Measurements from ENCODE around the gene RTBDN.

Gene RTBDN

GRCh38 chr19:12834566-12834943 is at the start of gene RTBDN:
Gene RTBDN, minus strand, starts transcription at chr19:12834579. Its CDS starts 4,600 bp downstream, at chr19:12829979.
- no peak for DNase-seq (ENCODE audit: low read depth)

- no peak for DNase-seq (ENCODE audit: low read depth)
Observed at GRCh38 chr19:12882589-12882988, 48.2 kb upstream of the RTBDN start.

DNA sequence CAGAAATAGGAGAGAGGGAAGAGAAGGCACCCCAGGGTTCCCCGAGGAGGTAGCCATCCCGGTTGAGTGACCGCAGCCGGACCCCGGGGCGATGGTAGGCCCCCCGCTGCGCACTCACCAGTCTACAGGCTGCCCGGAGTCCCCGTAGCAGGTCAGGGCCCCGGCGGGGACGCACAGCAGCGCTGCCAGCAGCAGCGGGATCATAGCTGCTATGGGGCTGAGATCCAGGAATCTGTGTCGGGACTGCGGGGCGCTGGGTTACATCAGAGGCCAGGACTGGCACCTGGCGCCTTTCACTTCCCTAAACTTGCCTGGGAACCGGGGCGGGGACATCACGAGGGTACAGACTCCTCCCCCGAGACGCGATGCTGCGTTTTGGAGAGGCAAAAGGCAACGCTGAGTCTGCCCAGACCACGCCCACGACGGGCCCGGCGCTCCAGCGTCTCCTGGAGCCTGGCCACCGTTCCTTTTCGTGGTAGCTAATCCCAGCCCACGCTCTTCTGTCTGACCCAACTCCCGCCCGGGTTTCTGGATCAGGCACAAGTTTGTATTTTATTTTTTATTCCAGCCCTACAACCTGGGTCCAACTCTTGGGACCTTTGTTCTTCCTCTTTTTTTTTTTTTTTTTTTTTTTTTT is 46.9 kb upstream of the RTBDN start, which contains the start of gene DNASE2:
TSS of gene DNASE2 (minus strand) at position 278 of the 637 bp plus-strand sequence. CDS start at position 204, 74 bp downstream.
- DNase-seq (ENCODE audit: low read depth) = peak; percentile 52

- DNase-seq (ENCODE audit: low read depth) = no peak
Observed at GRCh38 chr19:12880551-12881171, 46.3 kb upstream of the RTBDN start.

- no peak for DNase-seq (ENCODE audit: low read depth)
Observed at GRCh38 chr19:12875086-12875485, 40.7 kb upstream of the RTBDN start.

DNA sequence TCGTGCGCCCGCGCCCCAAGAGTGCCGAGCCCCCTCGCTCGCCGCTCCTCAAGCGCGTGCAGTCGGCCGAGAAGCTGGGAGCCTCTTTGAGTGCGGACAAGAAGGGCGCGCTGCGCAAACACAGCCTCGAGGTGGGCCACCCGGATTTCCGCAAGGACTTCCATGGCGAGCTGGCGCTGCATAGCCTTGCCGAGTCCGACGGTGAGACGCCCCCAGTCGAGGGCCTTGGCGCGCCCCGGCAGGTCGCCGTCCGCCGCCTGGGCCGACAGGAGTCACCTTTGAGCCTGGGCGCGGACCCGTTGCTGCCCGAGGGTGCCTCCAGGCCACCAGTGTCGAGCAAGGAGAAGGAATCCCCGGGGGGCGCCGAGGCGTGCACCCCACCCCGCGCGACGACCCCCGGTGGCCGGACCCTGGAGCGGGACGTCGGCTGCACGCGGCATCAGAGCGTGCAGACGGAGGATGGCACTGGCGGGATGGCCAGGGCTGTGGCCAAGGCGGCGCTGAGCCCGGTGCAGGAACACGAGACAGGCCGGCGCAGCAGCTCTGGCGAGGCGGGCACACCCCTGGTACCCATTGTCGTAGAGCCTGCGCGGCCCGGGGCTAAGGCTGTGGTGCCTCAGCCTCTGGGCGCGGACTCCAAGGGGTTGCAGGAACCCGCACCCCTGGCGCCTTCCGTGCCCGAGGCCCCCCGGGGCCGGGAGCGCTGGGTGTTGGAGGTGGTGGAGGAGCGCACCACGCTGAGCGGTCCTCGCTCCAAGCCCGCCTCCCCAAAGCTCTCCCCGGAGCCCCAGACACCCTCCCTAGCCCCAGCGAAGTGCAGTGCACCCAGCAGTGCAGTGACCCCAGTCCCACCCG is 39.7 kb upstream of the RTBDN start:
- DNase-seq (ENCODE audit: low read depth) = no peak

DNA sequence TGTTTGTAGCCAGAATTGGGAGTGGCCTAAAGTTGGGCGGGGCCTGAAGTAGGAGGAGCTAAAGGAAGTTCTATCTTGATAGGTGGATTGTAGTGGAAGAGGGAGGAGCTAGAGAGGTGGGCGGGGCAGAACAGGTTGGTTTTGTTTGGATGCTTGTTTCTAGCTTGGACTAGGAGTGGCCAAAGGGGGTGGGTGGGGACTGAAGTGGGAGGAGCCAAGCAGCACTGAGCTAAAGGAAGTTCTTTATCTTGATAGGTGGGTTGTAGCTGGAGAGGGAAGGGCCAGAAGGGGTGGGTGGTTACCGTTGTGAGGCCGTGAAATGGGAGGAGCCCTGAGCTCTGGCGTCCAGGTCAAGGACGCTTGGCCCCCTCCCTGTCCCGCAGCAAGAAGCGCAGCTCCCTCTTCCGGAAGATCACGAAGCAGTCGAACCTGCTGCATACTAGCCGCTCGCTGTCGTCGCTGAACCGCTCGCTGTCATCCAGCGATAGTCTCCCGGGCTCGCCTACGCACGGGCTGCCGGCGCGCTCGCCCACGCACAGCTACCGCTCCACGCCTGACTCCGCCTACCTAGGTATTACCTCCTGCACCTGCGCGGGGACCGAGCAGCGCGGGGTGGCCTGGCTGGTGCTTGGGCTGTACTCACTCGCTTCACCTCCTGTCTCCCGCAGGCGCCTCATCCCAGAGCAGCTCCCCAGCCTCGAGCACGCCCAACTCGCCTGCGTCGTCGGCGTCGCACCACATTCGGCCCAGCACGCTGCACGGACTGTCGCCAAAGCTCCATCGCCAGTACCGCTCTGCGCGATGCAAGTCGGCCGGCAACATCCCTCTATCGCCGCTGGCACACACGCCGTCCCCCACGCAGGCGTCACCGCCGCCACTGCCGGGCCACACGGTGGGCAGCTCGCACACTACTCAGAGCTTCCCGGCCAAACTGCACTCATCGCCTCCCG is 38.8 kb upstream of the RTBDN start:
- no peak for DNase-seq (ENCODE audit: low read depth)

DNA sequence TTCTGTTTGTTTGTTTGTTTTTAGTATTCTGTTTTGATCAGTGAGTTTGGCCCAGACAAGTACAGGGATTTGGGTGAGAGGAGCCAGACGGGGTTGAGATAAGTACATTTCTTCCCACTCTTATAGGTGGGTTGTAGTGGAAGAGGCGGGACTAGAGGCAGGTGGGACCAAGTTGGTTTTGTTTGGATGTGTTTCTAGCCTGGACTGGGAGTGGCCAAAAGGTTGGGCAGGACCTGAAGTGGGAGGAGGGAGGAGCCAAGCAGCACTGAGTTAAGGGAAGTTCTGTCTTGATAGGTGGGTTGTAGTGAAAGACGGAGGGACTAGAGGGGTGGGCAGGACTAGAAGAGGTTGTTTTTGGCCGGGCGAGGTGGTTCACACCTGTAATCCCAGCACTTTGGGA is 37.9 kb upstream of the RTBDN start:
- DNase-seq (ENCODE audit: low read depth) = no peak

DNA sequence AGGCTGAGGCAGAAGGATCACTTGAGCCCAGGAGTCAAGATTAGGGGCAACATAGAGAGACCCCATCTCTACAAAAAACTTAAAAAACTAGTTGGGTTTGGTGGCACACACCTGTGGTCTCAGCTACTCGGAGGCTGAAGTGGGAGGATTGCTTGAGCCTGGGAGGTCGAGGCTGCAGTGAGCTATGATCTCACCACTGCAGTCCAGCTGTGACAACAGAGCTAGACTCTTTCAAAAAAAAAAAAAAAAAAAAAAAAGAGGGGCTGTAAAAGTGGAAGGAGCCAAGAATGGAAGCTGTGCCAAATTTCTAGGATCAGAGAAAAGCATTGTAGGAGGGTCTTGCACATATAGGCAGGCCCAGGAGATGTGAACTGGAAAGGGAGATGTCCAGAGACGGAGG is 37.3 kb upstream of the RTBDN start:
- DNase-seq (ENCODE audit: low read depth) = no peak

DNA sequence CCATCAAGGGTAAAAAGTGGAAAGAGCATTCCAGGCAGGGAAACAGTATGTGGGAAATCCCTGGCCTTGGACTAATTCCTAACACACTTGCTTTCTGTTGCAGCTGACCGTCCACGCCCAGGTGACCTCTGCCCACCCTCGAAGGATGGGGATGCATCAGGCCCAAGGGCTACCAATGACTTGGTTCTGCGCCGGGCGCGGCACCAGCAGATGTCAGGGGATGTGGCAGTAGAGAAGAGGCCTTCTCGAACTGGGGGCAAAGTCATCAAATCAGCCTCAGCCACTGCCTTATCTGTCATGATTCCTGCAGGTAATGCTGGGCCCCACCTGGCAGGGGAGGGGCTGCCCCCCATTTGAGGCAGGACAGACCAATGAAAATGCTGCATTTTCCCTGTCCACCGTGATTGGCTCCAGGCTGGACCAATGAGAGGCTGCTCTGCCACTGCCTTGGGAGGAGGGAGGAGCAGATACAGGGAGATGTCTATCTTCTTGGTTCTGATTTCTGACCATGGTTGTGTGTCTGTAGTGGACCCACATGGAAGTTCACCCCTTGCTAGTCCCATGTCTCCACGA is 34.2 kb upstream of the RTBDN start:
- no peak for DNase-seq (ENCODE audit: low read depth)

- DNase-seq (ENCODE audit: low read depth) = no peak
Observed at GRCh38 chr19:12867120-12868099, 33.0 kb upstream of the RTBDN start.

DNA sequence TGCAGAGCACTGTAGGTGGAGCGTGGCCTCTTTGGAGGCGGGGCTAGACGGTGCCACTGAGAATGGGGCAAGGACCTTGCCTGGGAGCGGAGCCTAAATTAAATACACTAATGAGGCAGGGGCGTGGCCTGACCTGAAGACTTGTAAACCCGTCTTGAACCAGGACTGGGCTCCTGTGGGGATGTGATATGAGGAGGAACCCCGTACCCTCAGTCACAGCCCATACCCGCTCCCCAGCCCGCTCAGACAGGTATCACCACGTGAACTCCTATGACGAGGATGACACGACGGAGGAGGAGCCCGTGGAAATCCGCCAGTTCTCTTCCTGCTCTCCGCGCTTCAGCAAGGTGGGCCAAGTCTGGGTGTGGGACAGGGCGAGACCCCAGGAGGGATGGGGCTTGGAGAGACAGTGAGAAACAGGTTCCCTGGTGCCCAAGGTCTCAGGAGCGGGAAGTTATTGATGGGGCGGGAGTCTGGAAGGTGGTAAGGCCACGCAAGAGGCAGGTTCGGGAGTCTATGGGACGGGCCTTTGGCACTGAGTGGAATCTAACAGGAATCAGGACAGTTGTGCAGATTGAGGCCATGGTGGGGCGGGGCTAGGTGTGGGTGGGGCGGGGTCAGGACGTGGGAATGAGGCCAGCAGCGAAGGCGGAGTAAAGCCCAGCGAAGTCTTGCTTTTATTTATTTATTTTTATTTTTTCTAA is 32.2 kb upstream of the RTBDN start:
- DNase-seq (ENCODE audit: low read depth) = no peak

DNA sequence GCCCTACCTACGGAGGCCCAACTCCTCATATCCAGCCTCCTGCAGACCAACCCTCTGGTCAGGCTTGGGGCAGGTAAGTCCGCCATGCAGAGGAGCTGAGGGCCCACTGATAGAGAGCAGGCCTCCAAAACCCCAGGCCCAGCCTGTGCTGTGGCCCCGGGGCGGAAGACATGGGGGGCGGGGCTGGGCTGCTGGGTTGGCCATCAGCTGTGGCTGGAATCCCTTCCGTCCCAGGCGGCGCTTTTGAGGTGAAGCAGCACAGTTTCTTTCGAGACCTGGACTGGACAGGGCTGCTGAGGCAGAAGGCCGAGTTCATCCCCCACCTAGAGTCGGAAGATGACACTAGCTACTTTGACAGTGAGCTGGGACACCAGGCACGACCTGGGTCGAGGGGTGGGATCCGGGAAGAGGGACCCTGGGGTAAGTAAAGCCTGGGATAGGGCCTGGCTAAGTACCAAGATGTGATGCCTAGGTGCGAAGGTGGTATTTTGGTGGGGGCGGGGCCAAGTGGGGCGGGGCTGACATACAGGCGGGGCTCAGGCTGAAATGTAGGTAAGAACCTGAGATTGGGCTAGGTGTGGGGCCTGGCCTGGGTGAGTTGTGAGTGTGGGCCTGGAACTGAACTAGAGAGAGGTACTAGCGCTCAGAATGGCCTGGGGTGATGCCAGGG is 31.5 kb upstream of the RTBDN start:
- DNase-seq (ENCODE audit: low read depth) = no peak

GRCh38 chr19:12864721-12865715 is 30.6 kb upstream of the RTBDN start:
- no peak for DNase-seq (ENCODE audit: low read depth)

DNA sequence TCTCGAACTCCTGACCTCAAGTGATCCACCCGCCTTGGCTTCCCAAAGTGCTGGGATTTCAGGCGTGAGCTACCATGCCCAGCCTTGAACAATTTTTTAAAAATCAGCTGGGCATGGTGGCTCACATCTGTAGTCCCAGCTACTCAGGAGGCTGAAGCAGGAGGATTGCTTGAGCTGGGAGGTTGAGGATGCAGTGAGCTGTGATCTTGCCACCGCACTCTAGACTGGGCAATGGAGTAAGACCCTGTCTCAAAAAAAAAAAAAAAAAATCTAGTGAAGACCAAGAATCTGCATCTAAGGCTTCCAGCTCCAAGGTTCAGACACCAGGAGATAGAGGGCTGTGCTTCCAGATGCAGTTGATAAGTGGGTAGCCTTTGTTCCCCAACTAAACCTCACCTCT is 29.8 kb upstream of the RTBDN start:
- DNase-seq (ENCODE audit: low read depth) = no peak

DNA sequence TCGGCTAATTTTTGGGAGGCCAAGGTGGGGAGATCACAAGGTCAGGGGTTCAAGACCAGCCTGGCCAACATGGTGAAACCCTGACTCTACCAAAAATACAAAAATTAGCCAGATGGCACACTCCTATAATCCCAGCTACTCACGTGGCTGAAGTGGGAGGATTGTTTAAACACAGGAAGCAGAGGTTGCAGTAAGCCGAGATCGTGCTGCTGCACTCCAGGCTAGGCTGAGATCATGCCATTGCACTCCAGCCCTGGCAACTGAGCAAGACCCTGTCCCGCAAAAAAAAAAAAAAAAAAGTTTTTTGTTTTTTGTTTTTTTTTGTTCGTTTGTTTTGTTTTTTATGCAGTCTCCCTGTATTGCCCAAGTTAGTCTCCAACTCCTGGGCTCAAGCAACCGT is 25.2 kb upstream of the RTBDN start:
- no peak for DNase-seq (ENCODE audit: low read depth)

GRCh38 chr19:12858041-12858928 is 23.9 kb upstream of the RTBDN start:
- DNase-seq (ENCODE audit: low read depth) = no peak

All from non-pigmented ciliary epithelial cell (primary cell).